ENCODE measurements around the gene GPD2. TPM values are rescaled to one million over a fixed set of nuclear protein-coding genes. Genes with fewer than 3 reads are reported as not detected.

Gene GPD2
- total and polyA plus RNA-seq, 2 donors (not counting 1 experiment from before 2014, with no cell fraction given) = 21.6 to 46.6 TPM

DNA sequence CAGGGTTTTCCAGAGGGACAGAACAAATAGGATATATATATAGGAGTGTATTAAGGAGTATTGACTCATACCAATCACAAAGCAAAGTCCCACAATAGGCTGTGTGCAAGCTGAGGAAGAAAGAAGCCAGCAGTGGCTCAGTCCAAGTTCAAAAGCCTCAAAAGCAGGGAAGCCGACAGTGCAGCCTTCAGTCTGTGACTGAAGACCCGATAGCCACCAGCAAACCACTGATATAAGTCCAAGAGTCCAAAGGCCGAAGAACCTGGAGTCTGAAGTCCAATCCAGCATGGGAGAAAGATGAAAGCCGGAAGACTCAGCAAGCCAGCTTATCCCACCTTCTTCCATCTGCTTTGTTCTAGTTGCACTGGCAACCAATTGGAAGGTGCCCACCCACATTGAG lies 39.0 kb upstream of the GPD2 start:
- H3K9me3 ChIP-seq (ENCODE audit: control insufficient read depth, insufficient read depth, low read depth, low read length) = no peaks in the 10 kb centered on the region
- H3K4me3 ChIP-seq (replicated peaks in 1 of 4; ENCODE audit: control extremely low read depth in 1 of 4, insufficient read depth in 1 of 4, low read depth in 3 of 4, low read length in 4 of 4) = no peak overlapping the region
- no peak overlapping the region for H2AFZ ChIP-seq (ENCODE audit: low read length)
- no peak overlapping the region for H3K9ac ChIP-seq (ENCODE audit: insufficient read depth, low read length)
- no peak overlapping the region for H3K4me2 ChIP-seq (ENCODE audit: extremely low read depth, insufficient read depth, low read length)
- H3K27me3 ChIP-seq (ENCODE audit: control insufficient read depth, insufficient read depth, low read length) = no peaks in the 10 kb centered on the region
- TF ChIP-seq CTCF (conservative IDR thresholded peaks at IDR 0.05 in 1 of 2, IDR thresholded peaks at IDR 0.05 in 1 of 2; ENCODE audit: low read depth in 1 of 2, low read length in 2 of 2) = no peak
- TF ChIP-seq EZH2 (IDR thresholded peaks at IDR 0.05; ENCODE audit: low read length, missing control alignments) = no peak
- H3K4me1 ChIP-seq (ENCODE audit: control insufficient read depth, extremely low read depth, insufficient read depth, low read length) = peaks cover 5% of the 10 kb centered on the region
- no peaks in the 10 kb centered on the region for H3K36me3 ChIP-seq (ENCODE audit: control insufficient read depth, insufficient read depth, low read length)
- no peak overlapping the region for H3K27ac ChIP-seq (ENCODE audit: insufficient read depth, low read length)
- no peaks in the 10 kb centered on the region for H4K20me1 ChIP-seq (ENCODE audit: control insufficient read depth, extremely low read depth, insufficient read depth, low read length)
- no peaks in the 10 kb centered on the region for H3K79me2 ChIP-seq (ENCODE audit: control insufficient read depth, insufficient read depth, low read length)
- DNase-seq (ENCODE audit: low read depth in 2 of 2) = no peak

GRCh38 chr2:156398176-156398575 lies 38.0 kb upstream of the GPD2 start:
- no peak overlapping the region for H3K4me2 ChIP-seq (ENCODE audit: extremely low read depth, insufficient read depth, low read length)
- H2AFZ ChIP-seq (ENCODE audit: low read length) = no peak overlapping the region
- no peaks in the 10 kb centered on the region for H4K20me1 ChIP-seq (ENCODE audit: control insufficient read depth, extremely low read depth, insufficient read depth, low read length)
- H3K79me2 ChIP-seq (ENCODE audit: control insufficient read depth, insufficient read depth, low read length) = no peaks in the 10 kb centered on the region
- no peaks in the 10 kb centered on the region for H3K27me3 ChIP-seq (ENCODE audit: control insufficient read depth, insufficient read depth, low read length)
- H3K4me3 ChIP-seq (replicated peaks in 1 of 4; ENCODE audit: control extremely low read depth in 1 of 4, insufficient read depth in 1 of 4, low read depth in 3 of 4, low read length in 4 of 4) = no peak overlapping the region
- H3K27ac ChIP-seq (ENCODE audit: insufficient read depth, low read length) = no peak overlapping the region
- DNase-seq (ENCODE audit: low read depth in 2 of 2) = no peak
- peaks cover 5% of the 10 kb centered on the region for H3K4me1 ChIP-seq (ENCODE audit: control insufficient read depth, extremely low read depth, insufficient read depth, low read length)
- H3K9me3 ChIP-seq (ENCODE audit: control insufficient read depth, insufficient read depth, low read depth, low read length) = no peaks in the 10 kb centered on the region
- TF ChIP-seq CTCF (conservative IDR thresholded peaks at IDR 0.05 in 1 of 2, IDR thresholded peaks at IDR 0.05 in 1 of 2; ENCODE audit: low read depth in 1 of 2, low read length in 2 of 2) (no peak), EZH2 (IDR thresholded peaks at IDR 0.05; ENCODE audit: low read length, missing control alignments) (no peak)
- no peaks in the 10 kb centered on the region for H3K36me3 ChIP-seq (ENCODE audit: control insufficient read depth, insufficient read depth, low read length)
- no peak overlapping the region for H3K9ac ChIP-seq (ENCODE audit: insufficient read depth, low read length)

GRCh38 chr2:156399224-156399949 lies 36.8 kb upstream of the GPD2 start:
- H2AFZ ChIP-seq (ENCODE audit: low read length) = no peak overlapping the region
- no peak overlapping the region for H3K27ac ChIP-seq (ENCODE audit: insufficient read depth, low read length)
- DNase-seq (ENCODE audit: low read depth in 2 of 2) = peak in 1 of 2 donors; percentile 92
- H3K9me3 ChIP-seq (ENCODE audit: control insufficient read depth, insufficient read depth, low read depth, low read length) = no peaks in the 10 kb centered on the region
- H3K27me3 ChIP-seq (ENCODE audit: control insufficient read depth, insufficient read depth, low read length) = no peaks in the 10 kb centered on the region
- H3K9ac ChIP-seq (ENCODE audit: insufficient read depth, low read length) = no peak overlapping the region
- no peaks in the 10 kb centered on the region for H3K79me2 ChIP-seq (ENCODE audit: control insufficient read depth, insufficient read depth, low read length)
- H3K36me3 ChIP-seq (ENCODE audit: control insufficient read depth, insufficient read depth, low read length) = no peaks in the 10 kb centered on the region
- peak overlapping the region; percentile 73 to 89 (median 78) for H3K4me3 ChIP-seq (replicated peaks in 1 of 4; ENCODE audit: control extremely low read depth in 1 of 4, insufficient read depth in 1 of 4, low read depth in 3 of 4, low read length in 4 of 4)
- TF ChIP-seq CTCF (conservative IDR thresholded peaks at IDR 0.05 in 1 of 2, IDR thresholded peaks at IDR 0.05 in 1 of 2; ENCODE audit: low read depth in 1 of 2, low read length in 2 of 2) = no peak
- TF ChIP-seq EZH2 (IDR thresholded peaks at IDR 0.05; ENCODE audit: low read length, missing control alignments) = no peak
- no peaks in the 10 kb centered on the region for H4K20me1 ChIP-seq (ENCODE audit: control insufficient read depth, extremely low read depth, insufficient read depth, low read length)
- peaks cover 5% of the 10 kb centered on the region for H3K4me1 ChIP-seq (ENCODE audit: control insufficient read depth, extremely low read depth, insufficient read depth, low read length)
- peak overlapping the region; percentile 30 for H3K4me2 ChIP-seq (ENCODE audit: extremely low read depth, insufficient read depth, low read length)
